GM12874 (cell line): ENCODE data around the gene SLC16A12.

Source experiments
- CTCF ChIP-seq: IDR thresholded peaks from 2 replicates; pipeline ENCODE4 v1.5.1; 2011; ENCODE audit warnings: low read depth, mild to moderate bottlenecking, control low read depth, low read length, moderate library complexity; ENCODE audit not compliant: insufficient read depth

Gene SLC16A12

GRCh38 chr10:89555688-89556445 is 20.5 kb upstream of the SLC16A12 start:
- no peak for TF ChIP-seq CTCF

GRCh38 chr10:89554433-89554832 is 19.0 kb upstream of the SLC16A12 start:
- TF ChIP-seq CTCF, result no peak

GRCh38 chr10:89553064-89553734 is 17.8 kb upstream of the SLC16A12 start:
- TF ChIP-seq CTCF, result no peak

GRCh38 chr10:89552213-89552612 is 16.8 kb upstream of the SLC16A12 start:
- no peak for TF ChIP-seq CTCF

- TF ChIP-seq CTCF, result no peak
Observed at GRCh38 chr10:89550509-89550908, 15.1 kb upstream of the SLC16A12 start.

GRCh38 chr10:89549510-89549909 is 14.1 kb upstream of the SLC16A12 start:
- no peak for TF ChIP-seq CTCF

- TF ChIP-seq CTCF, result no peak
Observed at GRCh38 chr10:89548673-89549072, 13.3 kb upstream of the SLC16A12 start.
